Myometrial cell (primary cell): ENCODE data around the gene DUSP8. TPM values are rescaled to one million over a fixed set of nuclear protein-coding genes. Genes with fewer than 3 reads are reported as not detected.

Experiments
- total RNA-seq: library from RNA; depleted of rRNA; stranded (reverse); fragments of >200 nt; gene quantifications from 2 replicates; pipeline ENCODE4 v1.2.3, GENCODE V29; 2015

The DUSP8 gene
- total RNA-seq: 0.58 and 4.4 TPM in 2 replicates

GRCh38 chr11:1572197-1573076 lies at the start of gene DUSP8:
Gene DUSP8, minus strand, starts transcription at chr11:1572271. Its CDS starts 6,445 bp downstream, at chr11:1565826.

GRCh38 chr11:1608363-1608762 lies 36.3 kb upstream of the DUSP8 start, which contains the start of gene KRTAP5-3:
Gene KRTAP5-3, minus strand, starts transcription at chr11:1608463. Its CDS starts 78 bp downstream, at chr11:1608385.

GRCh38 chr11:1597994-1598380 lies 25.9 kb upstream of the DUSP8 start, which contains the start of gene KRTAP5-2:
Gene KRTAP5-2, minus strand, starts transcription at chr11:1598294. Its CDS starts 44 bp downstream, at chr11:1598250.

GRCh38 chr11:1584661-1585370 lies 12.7 kb upstream of the DUSP8 start, which contains the start of gene KRTAP5-1:
Gene KRTAP5-1, minus strand, starts transcription at chr11:1585283. Its CDS starts 34 bp downstream, at chr11:1585249.

Other genes starting within 250 kb of the DUSP8 start
- not detected in 2 replicates for gene BRSK2, start 182.3 kb downstream of the DUSP8 start, total RNA-seq
- 16.5 and 21.3 TPM in 2 replicates for gene MOB2, start 85.5 kb downstream of the DUSP8 start, total RNA-seq
- not detected in 2 replicates for gene KRTAP5-1, start 13.0 kb upstream of the DUSP8 start, total RNA-seq
- gene KRTAP5-2, start 26.0 kb upstream of the DUSP8 start, total RNA-seq: not detected in 2 replicates
- not detected in 2 replicates for gene KRTAP5-3, start 36.2 kb upstream of the DUSP8 start, total RNA-seq
- not detected in 2 replicates for gene KRTAP5-4, start 49.9 kb upstream of the DUSP8 start, total RNA-seq
- gene KRTAP5-5, start 57.5 kb upstream of the DUSP8 start, total RNA-seq: not detected in 2 replicates
- gene KRTAP5-6, start 124.9 kb upstream of the DUSP8 start, total RNA-seq: not detected in 2 replicates
- not detected in 2 replicates for gene IFITM10, start 178.3 kb upstream of the DUSP8 start, total RNA-seq
- 165 and 215 TPM in 2 replicates for gene CTSD, start 191.7 kb upstream of the DUSP8 start, total RNA-seq